HFF-Myc (cell line): ENCODE measurements around the gene DNAJC7.

Source experiments
- DNase-seq: peaks from one replicate; pipeline ENCODE4 v3.0.0-alpha.2; 2011; ENCODE audit warnings: low read depth; ENCODE audit errors: extremely low read depth
- H3K4me3 ChIP-seq: replicated peaks from 2 replicates; pipeline ENCODE4 v1.5.1; 2011; ENCODE audit warnings: low read depth, mild to moderate bottlenecking, control low read depth, low read length
- CTCF ChIP-seq: IDR thresholded peaks from 2 replicates; pipeline ENCODE4 v1.5.1; 2012; ENCODE audit warnings: mild to moderate bottlenecking, low read depth, low read length, control low read depth; ENCODE audit errors: missing control alignments

Gene DNAJC7

GRCh38 chr17:41977991-41978390 lies 39.2 kb downstream of the DNAJC7 start:
- TF ChIP-seq CTCF, result no peak
- H3K4me3 ChIP-seq, result no peak overlapping the region
- no peak for DNase-seq

GRCh38 chr17:41976142-41976768 lies 41.0 kb downstream of the DNAJC7 start:
- no peak for DNase-seq
- no peak overlapping the region for H3K4me3 ChIP-seq
- TF ChIP-seq CTCF, result no peak

GRCh38 chr17:41975099-41976083 lies 41.8 kb downstream of the DNAJC7 start:
- no peak overlapping the region for H3K4me3 ChIP-seq
- TF ChIP-seq CTCF, result no peak
- DNase-seq, result no peak

- H3K4me3 ChIP-seq, result no peak overlapping the region
- no peak for TF ChIP-seq CTCF
- no peak for DNase-seq
Measured at GRCh38 chr17:41974658-41975057, 42.6 kb downstream of the DNAJC7 start.

- no peak overlapping the region for H3K4me3 ChIP-seq
- TF ChIP-seq CTCF, result no peak
- no peak for DNase-seq
Measured at GRCh38 chr17:41974031-41974430, 43.2 kb downstream of the DNAJC7 start.

GRCh38 chr17:41973408-41973811 lies 43.8 kb downstream of the DNAJC7 start:
- DNase-seq, result no peak
- no peak overlapping the region for H3K4me3 ChIP-seq
- TF ChIP-seq CTCF, result no peak
